Mammary epithelial cell (primary cell): ENCODE results near the gene NOL3.

Experiments
- CTCF ChIP-seq, 2 donors: IDR thresholded peaks in 1 of 2; conservative IDR thresholded peaks in 1 of 2; 2 replicates each; pipeline ENCODE4 v1.5.1; 2011 to 2012; ENCODE audit warnings: inconsistent platforms in 2 of 2, low read length in 2 of 2, mild to moderate bottlenecking in 2 of 2, control low read depth in 1 of 2, low read depth in 1 of 2; ENCODE audit not compliant: insufficient read depth in 1 of 2; ENCODE audit errors: extremely low read depth in 1 of 2
- EZH2 ChIP-seq: IDR thresholded peaks from 2 replicates; pipeline ENCODE4 v1.6.1; 2012; ENCODE audit warnings: low read length, inconsistent platforms, borderline replicate concordance

- TF ChIP-seq CTCF (conservative IDR thresholded peaks at IDR 0.05 in 1 of 2, IDR thresholded peaks at IDR 0.05 in 1 of 2; ENCODE audit: extremely low read depth in 1 of 2, insufficient read depth in 1 of 2, low read depth in 1 of 2, low read length in 2 of 2): no peak
- no peak for TF ChIP-seq EZH2
Measured at GRCh38 chr16:67202956-67203493, 32.7 kb downstream of the NOL3 start.
